Endodermal cell (in vitro differentiated cells): ENCODE results near the gene SKIL. TPM values are rescaled to one million over a fixed set of nuclear protein-coding genes. Genes with fewer than 3 reads are reported as not detected.

Source experiments
- DNase-seq: peaks from one replicate; pipeline ENCODE4 v3.0.0-alpha.2; 2017
- H3K27ac ChIP-seq: 2 replicates; pipeline ENCODE4 v1.5.1; 2013; ENCODE audit warnings: mild to moderate bottlenecking, low read depth, low read length, moderate library complexity
- H3K27me3 ChIP-seq: 2 replicates; pipeline ENCODE4 v1.6.1; 2013; ENCODE audit warnings: mild to moderate bottlenecking, low read length, moderate library complexity; ENCODE audit not compliant: insufficient read depth, control insufficient read depth, poor library complexity, severe bottlenecking
- H3K36me3 ChIP-seq: 2 replicates; pipeline ENCODE4 v1.7.0; 2013; ENCODE audit warnings: mild to moderate bottlenecking, low read length, moderate library complexity; ENCODE audit not compliant: control insufficient read depth, insufficient read depth
- H3K4me1 ChIP-seq: one replicate; pipeline ENCODE4 v1.7.0; 2013; ENCODE audit warnings: low read length; ENCODE audit not compliant: control insufficient read depth, insufficient read depth
- H3K4me3 ChIP-seq: 2 replicates; pipeline ENCODE4 v1.5.1; 2013; ENCODE audit warnings: mild to moderate bottlenecking, low read length, moderate library complexity
- H3K9ac ChIP-seq: 2 replicates; pipeline ENCODE4 v1.6.1; 2013; ENCODE audit warnings: mild to moderate bottlenecking, low read length, moderate library complexity; ENCODE audit not compliant: poor library complexity, severe bottlenecking; ENCODE audit errors: extremely low read depth
- H3K9me3 ChIP-seq: 2 replicates; pipeline ENCODE4 v1.6.1; 2013; ENCODE audit warnings: mild to moderate bottlenecking, low read length, moderate library complexity; ENCODE audit not compliant: control insufficient read depth
- H3K27ac Mint-ChIP-seq: 2 replicates; pipeline ENCODE4 v1.8.0; 2020; ENCODE audit warnings: mixed read lengths
- H3K27me3 Mint-ChIP-seq: 2 replicates; pipeline ENCODE4 v1.8.0; 2021; ENCODE audit warnings: mild to moderate bottlenecking, mixed read lengths; ENCODE audit not compliant: insufficient read depth
- H3K36me3 Mint-ChIP-seq: 2 replicates; pipeline ENCODE4 v1.8.0; 2020; ENCODE audit warnings: low read depth, mixed read lengths
- H3K4me1 Mint-ChIP-seq: 2 replicates; pipeline ENCODE4 v1.8.0; 2020; ENCODE audit warnings: mixed read lengths
- H3K4me3 Mint-ChIP-seq: 2 replicates; pipeline ENCODE4 v1.8.0; 2020; ENCODE audit warnings: mild to moderate bottlenecking, moderate library complexity, mixed read lengths
- H3K9me3 Mint-ChIP-seq: 2 replicates; pipeline ENCODE4 v1.8.0; 2020; ENCODE audit warnings: mild to moderate bottlenecking, mixed read lengths
- CTCF ChIP-seq: fragments of 200-600 bp; sonication (generic); conservative IDR thresholded peaks from 2 replicates; pipeline ENCODE4 v1.5.0; 2021; ENCODE audit warnings: antibody characterized with exemption, mild to moderate bottlenecking
- WGBS, 2 experiments: methylation state at CpG; one replicate each; pipeline versions ENCODE4 v1.1.5 to v1.1.7; 2013; ENCODE audit warnings: missing lambda C conversion rate in 2 of 2, mixed read lengths in 1 of 2; ENCODE audit not compliant: insufficient coverage in 1 of 2, insufficient read length in 1 of 2; 5-methylcytosine and 5-hydroxymethylcytosine counted together
- total RNA-seq, 2 donors: library from RNA; stranded (reverse); fragmentation: NEBNext Ultra II Directional in 1 of 2; extraction: Animal tissue kit (Norgen Biotek cat#: 25700) in 1 of 2; gene quantifications; 2 replicates in 1 of 2; 3 replicates in 1 of 2; pipeline ENCODE4 v1.2.1, GENCODE V29; 2021

The SKIL gene
- total RNA-seq, 2 donors from 2014 or later: 147 to 174 TPM

- no peak for DNase-seq
- no peak for TF ChIP-seq CTCF
- H3K36me3 Mint-ChIP-seq: peaks cover 59% of the 10 kb centered on the region
- peaks cover 95% of the 10 kb centered on the region for H3K36me3 ChIP-seq
- no peak overlapping the region for H3K4me3 Mint-ChIP-seq
- no peak overlapping the region for H3K27ac Mint-ChIP-seq
- WGBS, 2 experiments: 95 to 100% methylated on average over 4 of the region's 4 CpGs
- H3K9ac ChIP-seq: no peak overlapping the region
- H3K4me3 ChIP-seq: no peak overlapping the region
- H3K9me3 ChIP-seq: peaks cover 21% of the 10 kb centered on the region
- no peaks in the 10 kb centered on the region for H3K27me3 ChIP-seq
- no peaks in the 10 kb centered on the region for H3K4me1 Mint-ChIP-seq
- H3K27ac ChIP-seq: no peak overlapping the region
- peaks cover 12% of the 10 kb centered on the region for H3K9me3 Mint-ChIP-seq
- H3K27me3 Mint-ChIP-seq: no peaks in the 10 kb centered on the region
- H3K4me1 ChIP-seq: no peaks in the 10 kb centered on the region
These were observed 33.6 kb downstream of the SKIL start for GRCh38 chr3:170391108-170391507.

- H3K4me3 Mint-ChIP-seq: no peak overlapping the region
- H3K36me3 Mint-ChIP-seq: peaks cover 25% of the 10 kb centered on the region
- no peak overlapping the region for H3K9ac ChIP-seq
- no peak overlapping the region for H3K27ac Mint-ChIP-seq
- H3K27me3 Mint-ChIP-seq: no peaks in the 10 kb centered on the region
- no peak for TF ChIP-seq CTCF
- no peak overlapping the region for H3K4me3 ChIP-seq
- no peaks in the 10 kb centered on the region for H3K4me1 ChIP-seq
- H3K9me3 ChIP-seq: no peaks in the 10 kb centered on the region
- H3K4me1 Mint-ChIP-seq: no peaks in the 10 kb centered on the region
- H3K27ac ChIP-seq: no peak overlapping the region
- 98 to 100% methylated on average over 3 to 6 of the region's 6 CpGs for WGBS, 2 experiments
- peaks cover 58% of the 10 kb centered on the region for H3K36me3 ChIP-seq
- no peaks in the 10 kb centered on the region for H3K9me3 Mint-ChIP-seq
- no peak for DNase-seq
- H3K27me3 ChIP-seq: no peaks in the 10 kb centered on the region
These were observed 40.2 kb downstream of the SKIL start for GRCh38 chr3:170397685-170398084.

GRCh38 chr3:170405101-170405500 is 47.6 kb downstream of the SKIL start:
- Histone ChIP-seq H3K36me3 (no peaks in the 10 kb centered on the region), H3K9ac (no peak overlapping the region), H3K9me3 (no peaks in the 10 kb centered on the region), H3K27ac (no peak overlapping the region), H3K27me3 (no peaks in the 10 kb centered on the region), H3K4me1 (no peaks in the 10 kb centered on the region), H3K4me3 (no peak overlapping the region)
- Mint-ChIP-seq H3K36me3 (no peaks in the 10 kb centered on the region), H3K4me1 (no peaks in the 10 kb centered on the region), H3K9me3 (no peaks in the 10 kb centered on the region), H3K27me3 (no peaks in the 10 kb centered on the region), H3K27ac (no peak overlapping the region), H3K4me3 (no peak overlapping the region)
- DNase-seq: no peak
- no peak for TF ChIP-seq CTCF
